ENCODE measurements around the gene TMPRSS7. TPM values are rescaled to one million over a fixed set of nuclear protein-coding genes. Genes with fewer than 3 reads are reported as not detected.

TMPRSS7 gene
- total RNA-seq, 1 experiment from 2014 or later, result not detected

DNA sequence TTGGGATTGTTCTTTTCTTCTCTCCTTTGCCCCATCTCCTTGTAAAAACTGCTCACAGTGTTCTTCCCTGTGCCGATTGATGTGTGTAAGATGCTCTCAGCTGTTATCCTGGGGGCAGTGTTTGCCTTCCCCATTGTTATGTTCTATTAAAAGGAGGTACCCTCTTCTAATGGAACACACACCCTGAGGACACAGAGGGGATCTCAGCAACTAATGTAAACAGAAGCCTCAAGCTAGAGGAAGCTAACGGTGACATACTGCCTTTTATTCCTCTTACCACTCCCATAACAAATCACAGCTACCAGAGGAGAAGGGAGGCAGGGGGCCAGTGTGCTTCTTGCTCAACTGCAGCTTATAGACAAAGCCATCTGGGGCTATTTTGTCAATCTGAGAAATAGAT lies 33.6 kb upstream of the TMPRSS7 start:
- H3K27ac ChIP-seq (ENCODE audit: low read length), result no peak overlapping the region
- H3K9me3 ChIP-seq (ENCODE audit: low read length), result no peaks in the 10 kb centered on the region
- H3K9me2 ChIP-seq (replicated peaks; ENCODE audit: insufficient read depth, low read length), result no peaks in the 10 kb centered on the region
- no peaks in the 10 kb centered on the region for H3K36me3 ChIP-seq (ENCODE audit: insufficient read depth, low read length)
- no peak overlapping the region for H2AFZ ChIP-seq (ENCODE audit: low read length)
- H3K27me3 ChIP-seq (ENCODE audit: low read length), result no peaks in the 10 kb centered on the region
- no peak overlapping the region for H3K4me2 ChIP-seq (ENCODE audit: low read depth, low read length, poor library complexity, severe bottlenecking)
- no peak for DNase-seq
- H3K9ac ChIP-seq (ENCODE audit: low read length), result no peak overlapping the region
- H4K20me1 ChIP-seq (ENCODE audit: insufficient read depth, low read depth, low read length), result no peaks in the 10 kb centered on the region
- H3K4me1 ChIP-seq (ENCODE audit: low read length), result peaks cover 9% of the 10 kb centered on the region
- no peaks in the 10 kb centered on the region for H3K79me2 ChIP-seq (ENCODE audit: low read length)
- H3K4me3 ChIP-seq (ENCODE audit: low read length), result no peak overlapping the region

DNA sequence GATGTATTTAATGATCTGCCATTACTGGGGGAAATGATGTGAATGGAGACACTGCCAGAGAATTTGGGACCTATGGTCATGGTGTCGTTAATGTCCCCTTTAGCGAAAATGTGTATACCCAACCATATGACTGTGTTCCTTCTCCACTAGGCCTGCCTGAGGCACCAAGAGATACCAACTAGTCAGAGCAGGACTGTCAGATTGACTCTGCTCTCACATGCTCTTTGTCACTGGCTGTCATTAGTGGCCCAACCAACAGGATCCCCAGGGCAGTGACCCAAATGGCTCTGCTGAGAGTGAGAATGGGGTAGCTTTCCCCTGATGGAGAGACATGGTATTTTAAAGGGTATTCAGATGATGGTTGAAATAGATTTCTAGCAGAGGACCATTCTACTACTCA lies 33.0 kb upstream of the TMPRSS7 start:
- no peaks in the 10 kb centered on the region for H3K9me2 ChIP-seq (replicated peaks; ENCODE audit: insufficient read depth, low read length)
- H3K27me3 ChIP-seq (ENCODE audit: low read length), result no peaks in the 10 kb centered on the region
- no peak overlapping the region for H3K9ac ChIP-seq (ENCODE audit: low read length)
- peaks cover 9% of the 10 kb centered on the region for H3K4me1 ChIP-seq (ENCODE audit: low read length)
- no peaks in the 10 kb centered on the region for H3K79me2 ChIP-seq (ENCODE audit: low read length)
- H2AFZ ChIP-seq (ENCODE audit: low read length), result no peak overlapping the region
- no peak overlapping the region for H3K27ac ChIP-seq (ENCODE audit: low read length)
- no peak overlapping the region for H3K4me2 ChIP-seq (ENCODE audit: low read depth, low read length, poor library complexity, severe bottlenecking)
- no peaks in the 10 kb centered on the region for H3K36me3 ChIP-seq (ENCODE audit: insufficient read depth, low read length)
- no peak for DNase-seq
- H3K4me3 ChIP-seq (ENCODE audit: low read length), result no peak overlapping the region
- no peaks in the 10 kb centered on the region for H4K20me1 ChIP-seq (ENCODE audit: insufficient read depth, low read depth, low read length)
- no peaks in the 10 kb centered on the region for H3K9me3 ChIP-seq (ENCODE audit: low read length)

DNA sequence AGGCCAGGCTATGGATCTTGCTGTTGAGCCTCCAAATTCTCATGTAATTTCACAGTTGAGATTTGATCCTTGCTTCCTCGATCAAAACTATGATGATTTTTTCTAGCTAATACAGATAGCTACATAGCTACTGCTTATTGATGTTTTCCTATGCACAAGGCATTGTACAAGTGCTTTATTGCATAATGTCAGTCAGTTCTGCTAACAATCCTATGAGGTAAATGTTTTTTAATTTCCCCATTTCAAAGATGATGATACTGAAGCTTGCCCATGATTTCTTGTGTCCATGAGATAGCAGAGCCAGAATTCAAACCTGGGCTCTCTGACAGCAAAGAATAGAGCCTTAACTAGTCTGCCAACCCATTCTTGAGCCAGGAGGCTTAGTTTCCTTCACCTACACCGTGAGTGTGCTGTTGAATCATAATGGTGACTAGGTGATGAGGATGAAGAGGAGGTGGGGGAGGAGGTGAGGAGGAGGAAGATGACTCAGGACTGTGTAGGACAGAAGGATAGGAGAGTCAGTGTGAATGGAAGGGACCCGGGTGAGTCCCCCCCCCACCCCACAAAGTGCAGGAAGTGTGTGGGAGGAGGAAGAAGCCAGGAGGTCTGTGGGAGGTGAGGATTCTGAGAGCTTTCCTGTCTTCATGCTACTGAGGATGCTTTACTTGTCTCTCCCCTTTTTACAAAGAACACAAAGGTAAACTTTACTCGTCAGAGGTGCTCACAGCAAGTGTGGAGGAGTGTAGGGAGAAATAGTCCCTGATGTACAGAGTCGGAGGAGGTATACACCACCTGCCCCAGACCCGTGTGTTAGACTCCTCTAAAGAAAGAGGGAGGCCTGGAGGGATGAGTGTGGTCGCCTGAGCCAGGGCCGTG lies 32.2 kb upstream of the TMPRSS7 start:
- Histone ChIP-seq H3K27me3 (ENCODE audit: low read length) (no peaks in the 10 kb centered on the region), H3K79me2 (ENCODE audit: low read length) (no peaks in the 10 kb centered on the region), H3K4me3 (ENCODE audit: low read length) (no peak overlapping the region), H3K9ac (ENCODE audit: low read length) (no peak overlapping the region), H2AFZ (ENCODE audit: low read length) (no peak overlapping the region), H3K4me2 (ENCODE audit: low read depth, low read length, poor library complexity, severe bottlenecking) (no peak overlapping the region), H3K9me3 (ENCODE audit: low read length) (no peaks in the 10 kb centered on the region), H3K27ac (ENCODE audit: low read length) (no peak overlapping the region), H3K36me3 (ENCODE audit: insufficient read depth, low read length) (no peaks in the 10 kb centered on the region), H4K20me1 (ENCODE audit: insufficient read depth, low read depth, low read length) (no peaks in the 10 kb centered on the region), H3K4me1 (ENCODE audit: low read length) (peaks cover 9% of the 10 kb centered on the region), H3K9me2 (replicated peaks; ENCODE audit: insufficient read depth, low read length) (no peaks in the 10 kb centered on the region)
- no peak for DNase-seq

DNA sequence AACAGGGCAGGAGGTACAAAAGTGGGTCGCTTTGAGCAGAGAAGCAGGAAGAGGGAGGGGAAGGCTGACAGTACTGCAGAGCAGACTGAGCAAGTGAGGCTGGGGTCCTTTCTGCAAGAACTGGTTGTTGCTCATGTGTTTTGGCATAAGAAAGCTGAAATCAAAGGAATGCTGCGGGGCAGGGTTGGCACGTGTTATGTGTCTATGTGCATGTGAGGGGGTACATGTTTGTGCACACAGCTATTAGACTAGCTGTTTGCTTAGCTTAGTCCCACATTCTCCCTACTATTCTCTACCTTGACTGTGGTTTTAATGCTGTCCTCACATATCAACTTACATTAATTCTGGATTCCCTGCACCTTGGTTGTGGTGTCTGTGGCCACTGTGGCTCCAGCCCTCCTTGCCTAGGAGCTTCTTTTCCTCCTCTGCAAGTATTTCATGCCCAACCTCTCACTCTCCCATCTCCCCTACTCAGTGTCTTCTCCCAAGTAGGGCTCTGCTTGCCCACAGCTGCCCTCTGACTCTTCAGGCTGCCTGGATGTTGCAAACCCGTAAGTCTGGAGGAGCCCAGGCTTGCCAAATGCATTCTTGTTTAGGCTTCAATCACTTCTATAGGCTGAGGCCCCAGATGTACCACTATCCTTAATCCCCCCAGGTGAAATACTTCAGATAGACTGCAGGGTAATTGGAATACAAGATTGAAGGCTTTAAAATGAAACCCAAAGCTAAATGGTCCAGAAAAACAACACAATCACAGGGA lies 31.0 kb upstream of the TMPRSS7 start:
- no peaks in the 10 kb centered on the region for H3K9me2 ChIP-seq (replicated peaks; ENCODE audit: insufficient read depth, low read length)
- H3K27ac ChIP-seq (ENCODE audit: low read length), result no peak overlapping the region
- H3K4me3 ChIP-seq (ENCODE audit: low read length), result no peak overlapping the region
- DNase-seq, result no peak
- H3K9ac ChIP-seq (ENCODE audit: low read length), result no peak overlapping the region
- H3K4me1 ChIP-seq (ENCODE audit: low read length), result peaks cover 8% of the 10 kb centered on the region
- H3K79me2 ChIP-seq (ENCODE audit: low read length), result no peaks in the 10 kb centered on the region
- H2AFZ ChIP-seq (ENCODE audit: low read length), result no peak overlapping the region
- H4K20me1 ChIP-seq (ENCODE audit: insufficient read depth, low read depth, low read length), result no peaks in the 10 kb centered on the region
- no peak overlapping the region for H3K4me2 ChIP-seq (ENCODE audit: low read depth, low read length, poor library complexity, severe bottlenecking)
- no peaks in the 10 kb centered on the region for H3K36me3 ChIP-seq (ENCODE audit: insufficient read depth, low read length)
- no peaks in the 10 kb centered on the region for H3K9me3 ChIP-seq (ENCODE audit: low read length)
- H3K27me3 ChIP-seq (ENCODE audit: low read length), result no peaks in the 10 kb centered on the region

DNA sequence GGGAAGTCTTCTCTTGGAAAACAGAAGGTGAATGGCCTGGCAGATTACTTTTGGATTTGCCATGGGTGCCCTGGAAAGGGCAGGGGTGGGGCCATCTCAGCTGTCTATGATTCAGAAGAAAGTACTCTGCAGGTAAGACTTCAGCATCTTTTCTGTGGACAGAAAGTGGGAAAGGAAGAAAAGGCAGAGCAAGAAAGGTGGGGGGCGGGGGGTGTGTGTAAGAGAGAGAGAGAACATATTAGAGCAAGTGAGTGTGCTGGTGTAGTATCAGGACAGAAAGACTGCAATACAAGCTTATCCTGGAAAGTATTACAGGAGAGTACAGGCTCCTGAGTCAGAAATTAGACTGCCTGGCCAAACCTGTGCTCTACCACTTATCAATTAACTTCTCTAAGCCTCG lies 30.3 kb upstream of the TMPRSS7 start:
- H3K36me3 ChIP-seq (ENCODE audit: insufficient read depth, low read length), result no peaks in the 10 kb centered on the region
- H3K4me3 ChIP-seq (ENCODE audit: low read length), result no peak overlapping the region
- no peaks in the 10 kb centered on the region for H4K20me1 ChIP-seq (ENCODE audit: insufficient read depth, low read depth, low read length)
- no peaks in the 10 kb centered on the region for H3K79me2 ChIP-seq (ENCODE audit: low read length)
- no peak overlapping the region for H3K27ac ChIP-seq (ENCODE audit: low read length)
- no peak overlapping the region for H2AFZ ChIP-seq (ENCODE audit: low read length)
- no peak for DNase-seq
- H3K9ac ChIP-seq (ENCODE audit: low read length), result no peak overlapping the region
- no peak overlapping the region for H3K4me2 ChIP-seq (ENCODE audit: low read depth, low read length, poor library complexity, severe bottlenecking)
- no peaks in the 10 kb centered on the region for H3K27me3 ChIP-seq (ENCODE audit: low read length)
- no peaks in the 10 kb centered on the region for H3K9me2 ChIP-seq (replicated peaks; ENCODE audit: insufficient read depth, low read length)
- H3K4me1 ChIP-seq (ENCODE audit: low read length), result peaks cover under 1% of the 10 kb centered on the region
- H3K9me3 ChIP-seq (ENCODE audit: low read length), result no peaks in the 10 kb centered on the region

DNA sequence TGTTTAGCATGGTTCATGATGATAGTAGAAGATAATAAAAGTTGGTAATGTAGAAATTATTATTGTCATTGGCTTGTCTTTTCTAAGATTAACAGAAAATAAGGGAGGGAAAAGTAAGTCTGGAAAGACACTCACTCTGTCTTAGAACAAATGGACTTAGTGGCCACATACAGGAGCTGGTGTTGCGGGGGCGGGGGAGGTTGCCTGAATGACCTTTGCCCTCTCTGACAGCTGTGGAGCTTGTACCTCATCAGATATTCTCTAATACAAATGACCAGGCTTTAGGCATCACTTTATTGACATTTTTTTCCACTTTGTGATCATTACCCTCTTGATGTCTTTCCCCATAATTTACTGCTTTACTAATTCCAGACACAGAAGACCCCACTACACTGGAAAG lies 29.9 kb upstream of the TMPRSS7 start:
- Histone ChIP-seq H4K20me1 (ENCODE audit: insufficient read depth, low read depth, low read length) (no peaks in the 10 kb centered on the region), H3K9ac (ENCODE audit: low read length) (no peak overlapping the region), H3K4me2 (ENCODE audit: low read depth, low read length, poor library complexity, severe bottlenecking) (no peak overlapping the region), H3K9me3 (ENCODE audit: low read length) (no peaks in the 10 kb centered on the region), H3K36me3 (ENCODE audit: insufficient read depth, low read length) (no peaks in the 10 kb centered on the region), H3K4me3 (ENCODE audit: low read length) (no peak overlapping the region), H3K79me2 (ENCODE audit: low read length) (no peaks in the 10 kb centered on the region), H3K9me2 (replicated peaks; ENCODE audit: insufficient read depth, low read length) (no peaks in the 10 kb centered on the region), H3K4me1 (ENCODE audit: low read length) (no peaks in the 10 kb centered on the region), H2AFZ (ENCODE audit: low read length) (no peak overlapping the region), H3K27ac (ENCODE audit: low read length) (no peak overlapping the region), H3K27me3 (ENCODE audit: low read length) (no peaks in the 10 kb centered on the region)
- no peak for DNase-seq

DNA sequence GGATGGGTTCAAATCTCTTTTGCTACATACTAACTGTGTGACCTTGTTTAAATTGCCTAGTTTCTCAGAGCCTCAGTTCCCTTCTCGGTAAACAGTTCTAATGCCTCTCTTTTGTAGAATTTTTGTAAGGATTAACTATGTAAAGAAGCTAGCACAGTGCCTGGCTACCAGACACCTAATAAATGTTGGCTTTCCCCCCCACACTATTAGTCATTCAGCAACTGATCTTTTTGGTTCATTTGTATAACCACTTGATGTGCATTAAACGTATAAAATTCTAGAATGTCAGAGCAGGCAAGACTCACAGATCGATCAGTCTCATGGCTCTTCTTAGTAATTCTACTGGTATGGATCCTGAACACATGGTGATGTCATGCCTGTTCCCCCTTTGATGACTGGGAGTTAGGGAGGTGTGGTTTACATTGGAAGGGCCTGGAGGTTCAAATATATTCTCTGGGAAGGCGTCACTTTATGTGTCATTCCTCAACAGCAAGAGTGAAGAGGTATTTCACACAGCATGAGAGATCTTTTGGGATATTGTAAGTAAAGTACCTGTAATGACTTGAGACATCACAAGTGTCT lies 29.4 kb upstream of the TMPRSS7 start:
- H3K36me3 ChIP-seq (ENCODE audit: insufficient read depth, low read length), result no peaks in the 10 kb centered on the region
- H3K9ac ChIP-seq (ENCODE audit: low read length), result no peak overlapping the region
- H2AFZ ChIP-seq (ENCODE audit: low read length), result no peak overlapping the region

DNA sequence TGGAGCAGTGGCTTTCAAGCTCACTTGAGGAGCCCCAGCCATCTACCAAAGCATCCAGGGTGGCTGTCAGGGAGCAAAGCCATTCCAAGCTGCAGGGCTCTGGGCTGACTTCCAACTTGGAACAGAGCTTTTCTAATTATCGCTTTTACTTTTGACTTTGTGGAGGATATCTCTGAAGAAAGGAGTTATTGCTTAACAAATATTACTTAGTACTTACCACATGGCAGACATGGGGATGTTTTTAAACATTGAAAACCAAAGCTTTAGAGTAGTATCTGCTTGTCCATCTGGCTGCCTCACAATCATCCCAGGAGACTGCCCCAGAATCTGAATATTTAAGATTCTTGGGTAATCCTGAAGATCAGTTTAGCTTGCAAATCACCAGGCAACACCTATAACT lies 26.9 kb upstream of the TMPRSS7 start:
- Histone ChIP-seq H4K20me1 (ENCODE audit: insufficient read depth, low read depth, low read length) (no peaks in the 10 kb centered on the region), H3K79me2 (ENCODE audit: low read length) (no peaks in the 10 kb centered on the region), H2AFZ (ENCODE audit: low read length) (no peak overlapping the region), H3K27me3 (ENCODE audit: low read length) (no peaks in the 10 kb centered on the region), H3K4me1 (ENCODE audit: low read length) (peaks cover 8% of the 10 kb centered on the region), H3K9me2 (replicated peaks; ENCODE audit: insufficient read depth, low read length) (no peaks in the 10 kb centered on the region), H3K9me3 (ENCODE audit: low read length) (no peaks in the 10 kb centered on the region), H3K27ac (ENCODE audit: low read length) (no peak overlapping the region), H3K36me3 (ENCODE audit: insufficient read depth, low read length) (no peaks in the 10 kb centered on the region), H3K4me2 (ENCODE audit: low read depth, low read length, poor library complexity, severe bottlenecking) (no peak overlapping the region), H3K4me3 (ENCODE audit: low read length) (no peak overlapping the region), H3K9ac (ENCODE audit: low read length) (no peak overlapping the region)
- no peak for DNase-seq

More for the DNA sequence above, 29.4 kb upstream of the TMPRSS7 start:
- Histone ChIP-seq H3K27ac (ENCODE audit: low read length) (no peak overlapping the region), H3K4me1 (ENCODE audit: low read length) (no peaks in the 10 kb centered on the region), H4K20me1 (ENCODE audit: insufficient read depth, low read depth, low read length) (no peaks in the 10 kb centered on the region), H3K9me2 (replicated peaks; ENCODE audit: insufficient read depth, low read length) (no peaks in the 10 kb centered on the region), H3K9me3 (ENCODE audit: low read length) (no peaks in the 10 kb centered on the region), H3K4me2 (ENCODE audit: low read depth, low read length, poor library complexity, severe bottlenecking) (no peak overlapping the region), H3K4me3 (ENCODE audit: low read length) (no peak overlapping the region), H3K79me2 (ENCODE audit: low read length) (no peaks in the 10 kb centered on the region), H3K27me3 (ENCODE audit: low read length) (no peaks in the 10 kb centered on the region)
- no peak for DNase-seq
